Measurements from ENCODE around the gene EEPD1. TPM values are rescaled to one million over a fixed set of nuclear protein-coding genes. Genes with fewer than 3 reads are reported as not detected.
"Not testable (repeated sequence)": the region's sequence is repeated elsewhere in the genome, so short reads cannot be mapped to it uniquely, and the experiment has no call there.

EEPD1 gene
- total RNA-seq (2014; rRNA removed; shearing (Covaris generic)): 28.5 and 36.7 TPM in 2 replicates
- polyA plus RNA-seq (2015; cell fraction: cytosol; rRNA removed): 25.6 and 40.1 TPM in 2 replicates
- 6.8 and 15.1 TPM in 2 replicates for polyA plus RNA-seq (2015; cell fraction: nucleus; rRNA removed)

DNA sequence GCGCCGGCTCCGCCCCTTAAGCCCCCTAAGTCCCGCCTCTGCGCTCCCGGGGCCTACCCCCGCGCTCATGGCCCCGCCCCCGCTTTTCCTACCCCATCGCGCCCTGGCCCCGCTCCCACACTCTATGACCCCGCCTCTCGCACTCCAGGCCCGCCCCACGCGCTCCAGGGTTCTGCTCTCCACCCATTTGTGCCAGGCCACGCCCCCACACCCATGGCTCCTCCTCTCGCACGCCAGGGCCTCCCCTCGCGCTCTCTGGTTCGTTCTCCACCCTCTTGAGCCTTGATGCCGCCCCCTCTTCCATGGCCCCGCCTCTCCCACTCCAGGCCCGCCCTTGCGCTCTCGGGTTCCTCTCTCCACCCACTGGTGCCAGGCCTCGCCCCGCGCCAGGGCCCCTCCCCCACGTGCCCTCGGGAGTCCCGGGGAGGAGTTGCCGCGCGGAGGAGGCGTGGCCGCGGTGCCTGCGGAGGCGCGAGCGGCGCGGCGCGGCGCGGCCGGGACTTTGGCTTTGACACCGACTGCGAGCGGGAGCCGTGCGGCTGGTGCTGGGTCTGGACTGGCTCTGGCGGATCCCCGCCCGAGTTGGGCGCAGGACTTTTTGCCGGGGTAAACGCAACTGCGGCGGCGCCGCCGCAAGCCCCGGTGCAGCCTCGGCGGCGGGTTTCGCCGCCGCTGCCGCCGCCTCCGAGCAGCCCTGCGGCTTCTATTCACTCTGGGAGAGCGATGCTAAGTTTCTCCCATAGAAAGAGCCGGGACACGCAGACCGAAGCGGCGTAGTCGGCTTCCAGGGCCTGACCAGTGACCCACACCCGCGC lies at the start of gene EEPD1:
Gene EEPD1 (plus strand): TSS at position 499 of the 815 bp plus-strand sequence. CDS start 1,071 bp downstream, outside the sequence.
- peak; percentile 100 for DNase-seq (ENCODE audit: low read depth, low spot score)
- in situ Hi-C loops (cut with HindIII; ENCODE audit: low pct_unique_long_range_greater_than_20kb, low sequenced_read_pairs): no loop called here

DNA sequence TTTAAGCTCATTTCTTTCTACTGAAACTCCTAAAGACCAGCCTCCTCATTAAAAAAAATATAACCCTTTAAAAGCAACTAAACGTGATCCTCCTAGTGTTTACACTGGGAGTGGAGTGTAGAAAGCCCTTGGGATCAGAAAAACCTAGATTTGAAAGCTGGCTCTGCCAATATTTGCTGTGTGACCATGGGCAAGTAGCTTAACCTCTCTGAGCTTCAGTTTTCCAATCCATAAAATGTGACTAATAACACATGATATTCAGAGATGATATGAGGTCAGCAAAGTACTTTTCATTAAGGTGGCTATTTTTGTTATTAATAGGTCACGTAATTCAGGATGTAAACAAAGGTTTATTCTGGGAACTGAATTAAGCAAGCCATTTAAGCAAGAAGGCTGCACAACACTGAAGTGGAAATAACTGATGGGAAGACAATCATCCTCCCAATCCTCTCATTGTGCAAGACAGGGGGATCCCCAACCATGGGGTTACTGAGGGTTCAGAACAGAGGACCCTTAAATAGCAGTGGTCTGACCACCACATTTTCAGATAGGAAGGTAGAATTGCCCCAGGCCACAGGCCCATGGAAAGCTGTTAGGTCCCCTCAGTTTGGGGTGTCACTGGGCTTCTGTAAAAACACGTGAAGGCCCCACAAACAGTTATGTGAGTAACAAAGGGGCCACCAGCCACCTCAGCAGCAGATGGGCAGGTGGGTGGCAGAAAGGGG lies 49.1 kb upstream of the EEPD1 start:
- no peak for DNase-seq (ENCODE audit: low read depth, low spot score)
- in situ Hi-C loops (cut with HindIII; ENCODE audit: low pct_unique_long_range_greater_than_20kb, low sequenced_read_pairs): no loop called here

- in situ Hi-C loops (cut with HindIII; ENCODE audit: low pct_unique_long_range_greater_than_20kb, low sequenced_read_pairs); DNase-seq (ENCODE audit: low read depth, low spot score): not testable (repeated sequence)
These were observed 45.8 kb upstream of the EEPD1 start for GRCh38 chr7:36106972-36107908.

GRCh38 chr7:36107926-36108631 lies 45.0 kb upstream of the EEPD1 start:
- in situ Hi-C loops (cut with HindIII; ENCODE audit: low pct_unique_long_range_greater_than_20kb, low sequenced_read_pairs): no loop called here

GRCh38 chr7:36109013-36109627 lies 43.9 kb upstream of the EEPD1 start:
- no peak for DNase-seq (ENCODE audit: low read depth, low spot score)
- in situ Hi-C loops (cut with HindIII; ENCODE audit: low pct_unique_long_range_greater_than_20kb, low sequenced_read_pairs): no loop called here

More at GRCh38 chr7:36107926-36108631, 45.0 kb upstream of the EEPD1 start:
- no peak for DNase-seq (ENCODE audit: low read depth, low spot score)

- DNase-seq (ENCODE audit: low read depth, low spot score): no peak
- in situ Hi-C loops (cut with HindIII; ENCODE audit: low pct_unique_long_range_greater_than_20kb, low sequenced_read_pairs): no loop called here
These were observed 42.5 kb upstream of the EEPD1 start for GRCh38 chr7:36110584-36110983.

DNA sequence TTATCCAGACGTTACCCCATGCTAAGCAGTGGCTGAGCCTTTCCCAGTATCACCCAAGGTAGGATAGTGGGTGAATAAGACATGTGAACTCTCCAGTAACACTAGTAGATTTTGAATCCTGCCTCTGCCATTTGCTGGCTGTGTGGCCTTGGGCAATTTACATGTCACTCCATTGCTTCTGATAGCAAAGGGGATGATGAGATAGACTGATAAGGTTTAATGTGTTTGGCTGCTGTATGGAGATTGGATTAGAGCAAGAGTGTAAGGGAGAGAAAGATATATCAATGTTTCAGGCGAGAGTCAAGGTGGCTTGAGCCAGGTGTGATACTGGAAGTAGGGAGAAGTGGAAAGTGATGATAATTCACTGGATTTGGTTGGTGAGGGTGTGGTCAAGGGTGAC lies 40.1 kb upstream of the EEPD1 start:
- in situ Hi-C loops (cut with HindIII; ENCODE audit: low pct_unique_long_range_greater_than_20kb, low sequenced_read_pairs): no loop called here
- DNase-seq (ENCODE audit: low read depth, low spot score): no peak

- DNase-seq (ENCODE audit: low read depth, low spot score): no peak
- in situ Hi-C loops (cut with HindIII; ENCODE audit: low pct_unique_long_range_greater_than_20kb, low sequenced_read_pairs): no loop called here
These were observed 38.7 kb upstream of the EEPD1 start for GRCh38 chr7:36114355-36114754.

DNA sequence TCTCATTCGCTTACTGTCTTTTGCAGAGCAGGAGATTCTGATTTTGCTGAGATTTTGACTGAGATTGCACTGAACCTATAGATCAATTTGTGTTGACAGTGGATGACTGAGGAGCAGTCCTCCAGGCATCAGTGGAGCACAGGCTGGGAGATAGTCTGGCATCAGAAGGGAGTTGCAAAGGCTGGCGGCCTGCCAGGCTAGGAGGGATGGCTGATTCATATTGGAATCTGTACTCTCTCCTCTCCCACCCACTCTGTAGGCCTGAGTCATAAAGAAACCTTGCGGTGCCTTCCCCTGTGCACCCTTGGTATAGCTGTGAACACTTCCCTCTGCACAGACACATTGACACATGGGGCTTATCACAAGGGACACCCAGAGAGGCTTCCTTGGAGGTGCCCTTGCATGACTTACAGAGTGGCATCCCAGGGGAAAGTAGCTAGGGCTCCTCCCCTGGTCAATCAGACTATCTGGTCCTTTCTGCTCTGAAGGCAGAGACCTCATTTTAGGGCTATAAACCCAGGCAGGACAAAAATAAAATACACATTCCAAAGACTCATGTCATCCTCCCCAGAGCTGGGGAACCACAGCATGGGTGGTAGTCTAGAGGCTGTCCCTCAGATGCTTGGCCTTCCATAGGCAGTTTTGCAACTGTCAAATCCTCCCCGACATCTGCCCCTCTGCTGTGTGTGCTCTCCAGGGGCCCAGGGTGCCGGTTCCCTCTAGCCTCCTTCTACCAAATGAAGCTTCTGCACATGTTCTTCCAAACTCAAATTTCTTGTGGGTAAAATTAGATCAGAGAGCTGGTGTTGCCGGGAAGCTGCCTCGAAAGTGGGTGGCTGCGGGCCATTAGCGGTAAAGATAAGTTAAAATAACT lies 37.4 kb upstream of the EEPD1 start:
- in situ Hi-C loops (cut with HindIII; ENCODE audit: low pct_unique_long_range_greater_than_20kb, low sequenced_read_pairs): no loop called here
- no peak for DNase-seq (ENCODE audit: low read depth, low spot score)

DNA sequence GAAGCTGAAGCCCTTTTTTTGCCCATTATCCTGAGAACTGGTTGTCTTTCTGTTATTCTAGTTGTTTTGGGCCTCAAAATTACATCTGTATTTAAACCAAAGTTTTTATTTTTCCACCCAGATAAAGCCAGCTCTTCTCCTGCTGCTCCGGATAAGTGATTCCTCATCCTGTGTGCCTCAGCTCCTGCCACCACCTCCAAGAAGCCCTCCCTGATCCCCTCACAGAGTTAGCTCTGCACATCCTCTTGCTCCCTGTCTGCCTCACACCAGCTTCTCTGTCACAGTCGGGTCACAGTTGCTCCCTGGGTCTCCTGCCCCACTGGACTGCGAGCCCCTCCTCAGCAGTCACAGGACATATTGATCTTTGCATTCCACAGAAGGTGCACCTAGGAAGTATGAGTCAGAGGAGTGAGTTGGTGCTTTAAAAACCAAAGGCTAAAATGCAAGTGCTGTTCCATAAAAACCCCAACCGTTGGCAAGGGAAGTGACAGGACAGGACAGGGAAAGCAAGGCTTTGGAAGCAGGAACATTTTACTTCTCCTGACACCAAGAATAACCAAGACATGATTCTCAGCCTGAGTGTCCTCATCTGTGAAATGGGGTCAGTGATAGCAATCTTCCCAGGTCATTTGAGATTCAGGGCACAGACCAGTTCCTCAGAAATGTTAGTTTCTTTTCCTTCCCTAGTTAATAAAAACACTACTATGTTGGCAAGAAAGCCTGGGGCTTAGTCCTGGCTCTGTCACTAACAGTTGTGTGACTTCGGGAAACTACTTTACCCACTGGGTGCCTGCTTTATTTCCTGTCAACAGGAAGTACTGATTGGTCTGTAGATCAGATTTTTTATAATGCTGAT lies 36.5 kb upstream of the EEPD1 start:
- DNase-seq (ENCODE audit: low read depth, low spot score): no peak
- in situ Hi-C loops (cut with HindIII; ENCODE audit: low pct_unique_long_range_greater_than_20kb, low sequenced_read_pairs): no loop called here

GRCh38 chr7:36117203-36117840 lies 35.7 kb upstream of the EEPD1 start:
- DNase-seq (ENCODE audit: low read depth, low spot score): no peak
- in situ Hi-C loops (cut with HindIII; ENCODE audit: low pct_unique_long_range_greater_than_20kb, low sequenced_read_pairs): no loop called here

GRCh38 chr7:36118344-36118743 lies 34.7 kb upstream of the EEPD1 start:
- DNase-seq (ENCODE audit: low read depth, low spot score): no peak
- in situ Hi-C loops (cut with HindIII; ENCODE audit: low pct_unique_long_range_greater_than_20kb, low sequenced_read_pairs): no loop called here

DNA sequence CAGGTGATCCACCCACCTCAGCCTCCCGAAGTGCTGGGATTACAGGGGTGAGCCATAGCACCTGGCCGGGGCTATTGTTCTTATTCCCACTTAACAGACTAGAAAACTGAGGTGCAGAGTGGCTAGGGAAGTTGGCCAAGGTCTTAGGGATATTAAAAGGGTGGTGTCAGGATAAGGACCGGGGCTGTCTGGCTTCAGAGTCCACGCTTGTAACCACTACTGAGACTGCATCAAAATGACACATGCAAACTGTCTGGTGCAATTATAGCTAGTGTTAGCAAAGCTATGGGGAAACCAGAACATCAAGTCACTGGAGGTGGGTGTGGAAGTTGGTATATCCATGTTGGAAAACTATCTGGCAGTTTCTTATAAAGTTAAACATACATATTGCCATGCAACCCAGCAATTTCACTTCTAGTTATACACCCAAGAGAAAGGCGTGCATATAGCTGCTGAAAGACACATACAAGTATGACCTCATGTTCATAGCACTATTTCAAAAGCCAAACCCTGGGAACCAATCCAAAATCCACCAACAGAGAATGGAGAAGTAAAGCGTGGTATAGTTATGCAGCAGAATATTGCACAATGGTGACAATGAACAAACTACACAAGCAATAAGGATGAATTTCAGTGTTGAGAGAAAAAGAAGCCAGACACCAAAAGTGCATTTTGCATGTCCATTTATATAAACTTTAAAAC lies 33.9 kb upstream of the EEPD1 start:
- no peak for DNase-seq (ENCODE audit: low read depth, low spot score)
- in situ Hi-C loops (cut with HindIII; ENCODE audit: low pct_unique_long_range_greater_than_20kb, low sequenced_read_pairs): no loop called here
